Skeletal muscle tissue (tissue), 4 donors: ENCODE results near the gene ATXN7L1. TPM values are rescaled to one million over a fixed set of nuclear protein-coding genes. Genes with fewer than 3 reads are reported as not detected.

Experiments
- H3K27ac ChIP-seq: one replicate; pipeline ENCODE4 v1.7.0; 2013; ENCODE audit warnings: mild to moderate bottlenecking, low read depth, low read length, inconsistent platforms
- H3K27me3 ChIP-seq, 3 donors: one replicate each; pipeline ENCODE4 v1.7.0; 2013; ENCODE audit warnings: low read length in 3 of 3; ENCODE audit not compliant: control insufficient read depth in 3 of 3, insufficient read depth in 3 of 3
- H3K36me3 ChIP-seq, 3 donors: one replicate each; pipeline ENCODE4 v1.7.0; 2013; ENCODE audit warnings: low read length in 3 of 3; ENCODE audit not compliant: control insufficient read depth in 3 of 3, insufficient read depth in 3 of 3
- H3K4me1 ChIP-seq, 3 donors: one replicate each; pipeline ENCODE4 v1.7.0; 2013; ENCODE audit warnings: low read length in 3 of 3, mild to moderate bottlenecking in 3 of 3; ENCODE audit not compliant: control insufficient read depth in 3 of 3, insufficient read depth in 3 of 3
- H3K4me3 ChIP-seq, 3 donors: one replicate each; pipeline ENCODE4 v1.7.0; 2013; ENCODE audit warnings: low read length in 3 of 3
- H3K9ac ChIP-seq, 3 donors: one replicate each; pipeline ENCODE4 v1.7.0; 2013; ENCODE audit warnings: low read length in 3 of 3, mild to moderate bottlenecking in 3 of 3, moderate library complexity in 2 of 3, low read depth in 1 of 3
- H3K9me3 ChIP-seq, 3 donors: one replicate each; pipeline ENCODE4 v1.7.0; 2013; ENCODE audit warnings: low read length in 3 of 3; ENCODE audit not compliant: control insufficient read depth in 3 of 3
- total RNA-seq: library from RNA; depleted of rRNA; stranded (reverse); fragments of >200 nt; gene quantifications from one replicate; pipeline ENCODE4 v1.2.3, GENCODE V29; 2014
- donor health status: Osteomylitis.

ATXN7L1 gene
- 6.3 TPM for total RNA-seq

GRCh38 chr7:105876091-105876963 is at the start of gene ATXN7L1:
Gene ATXN7L1 (minus strand): TSS chr7:105876599. CDS start chr7:105876558, 41 bp downstream.
- no peaks in the 10 kb centered on the region for H3K9me3 ChIP-seq

GRCh38 chr7:105926131-105926530 is 49.7 kb upstream of the ATXN7L1 start:
- no peak overlapping the region for H3K27ac ChIP-seq
- peaks cover 0 to 3% (median 0%) of the 10 kb centered on the region in 3 donors for H3K9me3 ChIP-seq
- no peaks in the 10 kb centered on the region for H3K4me1 ChIP-seq
- H3K9ac ChIP-seq, result no peak overlapping the region
- peaks cover 0 to 6% (median 0%) of the 10 kb centered on the region in 3 donors for H3K36me3 ChIP-seq
- no peaks in the 10 kb centered on the region for H3K27me3 ChIP-seq
- no peak overlapping the region for H3K4me3 ChIP-seq

More at GRCh38 chr7:105876091-105876963, at the start of gene ATXN7L1:
- Histone ChIP-seq H3K27ac (peak within 1 kb of the TSS; percentile 83), H3K27me3 (peaks cover 0 to 2% (median 0%) of the 10 kb centered on the region in 3 donors), H3K4me1 (peaks cover 8 to 29% (median 19%) of the 10 kb centered on the region in 3 donors), H3K4me3 (peak within 1 kb of the TSS; percentile 86 to 94 (median 92)), H3K36me3 (no peaks in the 10 kb centered on the region), H3K9ac (peak within 1 kb of the TSS; percentile 85 to 94 (median 88))

GRCh38 chr7:105924945-105925344 is 48.5 kb upstream of the ATXN7L1 start:
- peaks cover 0 to 6% (median 0%) of the 10 kb centered on the region in 3 donors for H3K36me3 ChIP-seq
- no peaks in the 10 kb centered on the region for H3K27me3 ChIP-seq
- no peaks in the 10 kb centered on the region for H3K4me1 ChIP-seq
- H3K4me3 ChIP-seq, result no peak overlapping the region
- peaks cover 0 to 3% (median 0%) of the 10 kb centered on the region in 3 donors for H3K9me3 ChIP-seq
- no peak overlapping the region for H3K9ac ChIP-seq
- H3K27ac ChIP-seq, result no peak overlapping the region

DNA sequence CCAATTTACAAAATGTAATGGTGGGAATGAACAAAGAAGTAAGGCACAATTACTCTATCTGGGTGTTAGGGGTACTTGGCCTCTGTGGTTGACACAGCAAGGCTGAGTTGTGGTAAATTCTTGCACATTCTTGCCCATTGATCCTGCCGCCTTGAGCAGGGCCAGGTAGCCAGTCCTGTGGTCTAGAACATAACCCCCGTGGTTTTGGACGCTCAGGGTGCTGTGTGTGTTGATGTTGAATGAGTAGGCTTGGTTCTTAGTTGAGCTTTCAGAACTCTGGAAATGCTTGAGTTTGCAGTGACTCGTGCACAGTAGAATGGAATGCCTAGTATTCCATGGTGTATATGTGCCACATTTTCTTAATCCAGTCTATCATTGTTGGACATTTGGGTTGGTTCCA is 44.4 kb upstream of the ATXN7L1 start:
- no peak overlapping the region for H3K27ac ChIP-seq
- no peaks in the 10 kb centered on the region for H3K27me3 ChIP-seq
- peaks cover 0 to 6% (median 0%) of the 10 kb centered on the region in 3 donors for H3K36me3 ChIP-seq
- no peaks in the 10 kb centered on the region for H3K4me1 ChIP-seq
- H3K4me3 ChIP-seq, result no peak overlapping the region
- peaks cover 0 to 3% (median 0%) of the 10 kb centered on the region in 3 donors for H3K9me3 ChIP-seq
- no peak overlapping the region for H3K9ac ChIP-seq

GRCh38 chr7:105917659-105918058 is 41.3 kb upstream of the ATXN7L1 start:
- Histone ChIP-seq H3K4me1 (no peaks in the 10 kb centered on the region), H3K4me3 (no peak overlapping the region), H3K9ac (no peak overlapping the region), H3K27ac (no peak overlapping the region), H3K9me3 (no peaks in the 10 kb centered on the region), H3K36me3 (peaks cover 0 to 2% (median 0%) of the 10 kb centered on the region in 3 donors), H3K27me3 (no peaks in the 10 kb centered on the region)

DNA sequence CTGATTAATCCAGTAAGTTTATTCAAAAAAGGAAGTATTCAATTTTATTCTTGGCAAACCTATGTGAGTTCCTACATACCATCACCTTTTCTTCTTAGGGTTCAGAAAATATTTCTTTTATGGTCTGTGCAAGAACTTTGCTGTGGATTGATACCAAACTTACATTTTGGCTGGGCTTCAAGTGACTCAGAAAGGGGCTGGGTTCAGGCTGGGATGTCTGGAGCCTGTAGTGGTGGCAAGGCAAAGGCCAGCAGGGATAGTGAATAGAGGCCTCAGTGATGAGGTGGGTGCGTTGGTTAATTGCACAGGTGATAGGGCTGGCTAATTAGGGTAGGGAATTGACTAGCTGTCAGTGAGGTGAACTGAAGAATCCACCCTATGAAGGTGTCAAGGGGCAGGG is 40.2 kb upstream of the ATXN7L1 start:
- no peaks in the 10 kb centered on the region for H3K9me3 ChIP-seq
- H3K4me3 ChIP-seq, result no peak overlapping the region
- H3K27me3 ChIP-seq, result no peaks in the 10 kb centered on the region

DNA sequence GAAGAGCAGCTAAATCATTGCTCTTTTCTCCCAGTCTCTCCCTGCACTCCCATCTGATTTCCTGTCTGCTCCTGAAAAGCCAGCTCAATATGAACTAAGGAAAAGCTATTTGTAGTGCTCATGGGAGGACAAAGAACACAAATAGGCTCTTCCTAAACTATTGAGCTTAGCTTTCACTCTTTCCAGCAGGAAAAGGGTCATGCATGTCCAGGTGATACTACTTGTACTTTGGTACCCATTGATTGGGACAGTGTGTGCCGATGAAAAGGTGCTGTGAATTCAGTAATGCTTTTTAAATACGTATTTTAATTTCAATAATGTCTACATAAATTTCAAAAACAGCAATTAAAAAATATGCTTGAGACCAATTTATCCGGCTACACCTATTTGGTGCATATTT is 37.5 kb upstream of the ATXN7L1 start:
- H3K36me3 ChIP-seq, result peaks cover 0 to 2% (median 0%) of the 10 kb centered on the region in 3 donors
- H3K27me3 ChIP-seq, result no peaks in the 10 kb centered on the region
- H3K27ac ChIP-seq, result no peak overlapping the region
- H3K9me3 ChIP-seq, result peaks cover 0 to 3% (median 0%) of the 10 kb centered on the region in 3 donors
- no peak overlapping the region for H3K4me3 ChIP-seq
- H3K9ac ChIP-seq, result no peak overlapping the region
- H3K4me1 ChIP-seq, result no peaks in the 10 kb centered on the region

More for the DNA sequence above, 40.2 kb upstream of the ATXN7L1 start:
- Histone ChIP-seq H3K4me1 (no peaks in the 10 kb centered on the region), H3K36me3 (peaks cover 0 to 2% (median 0%) of the 10 kb centered on the region in 3 donors), H3K27ac (no peak overlapping the region), H3K9ac (no peak overlapping the region)

- Histone ChIP-seq H3K4me3 (no peak overlapping the region), H3K4me1 (no peaks in the 10 kb centered on the region), H3K9me3 (peaks cover 0 to 3% (median 0%) of the 10 kb centered on the region in 3 donors), H3K9ac (no peak overlapping the region), H3K36me3 (peaks cover 0 to 2% (median 0%) of the 10 kb centered on the region in 3 donors), H3K27ac (no peak overlapping the region), H3K27me3 (no peaks in the 10 kb centered on the region)
Measured at GRCh38 chr7:105911961-105912575, 35.7 kb upstream of the ATXN7L1 start.

GRCh38 chr7:105910172-105910571 is 33.8 kb upstream of the ATXN7L1 start:
- Histone ChIP-seq H3K27ac (no peak overlapping the region), H3K36me3 (peaks cover 0 to 2% (median 0%) of the 10 kb centered on the region in 3 donors), H3K9ac (no peak overlapping the region), H3K4me1 (no peaks in the 10 kb centered on the region), H3K9me3 (peaks cover 0 to 3% (median 0%) of the 10 kb centered on the region in 3 donors), H3K27me3 (no peaks in the 10 kb centered on the region), H3K4me3 (no peak overlapping the region)

- Histone ChIP-seq H3K4me3 (no peak overlapping the region), H3K4me1 (no peaks in the 10 kb centered on the region), H3K9ac (no peak overlapping the region), H3K27me3 (no peaks in the 10 kb centered on the region), H3K36me3 (peaks cover 0 to 2% (median 0%) of the 10 kb centered on the region in 3 donors), H3K9me3 (peaks cover 0 to 3% (median 0%) of the 10 kb centered on the region in 3 donors), H3K27ac (no peak overlapping the region)
Measured at GRCh38 chr7:105909742-105910141, 33.3 kb upstream of the ATXN7L1 start.
